ENCODE results near the gene ERCC8.

The ERCC8 gene

GRCh38 chr5:60830581-60831127 lies 114.2 kb downstream of the ERCC8 start:
- no peak for DNase-seq

- peak; percentile 10 for DNase-seq
These were observed 115.2 kb downstream of the ERCC8 start for GRCh38 chr5:60829490-60830266.

- DNase-seq, result no peak
These were observed 117.7 kb downstream of the ERCC8 start for GRCh38 chr5:60827201-60827600.

GRCh38 chr5:60826653-60827052 lies 118.2 kb downstream of the ERCC8 start:
- DNase-seq, result no peak

Data from islet precursor cell (in vitro differentiated cells).